ENCODE results near the gene OR6J1.

- TF ChIP-seq CTCF (IDR thresholded peaks at IDR 0.05), result no peak
- no peak for TF ChIP-seq POLR2A (IDR thresholded peaks at IDR 0.05)
Measured at GRCh38 chr14:22606380-22606779, 37.8 kb downstream of the OR6J1 start.

Measured in vagina (tissue), 2 donors.